ENCODE data around the gene CDON. TPM values are rescaled to one million over a fixed set of nuclear protein-coding genes. Genes with fewer than 3 reads are reported as not detected.

Gene CDON
- total RNA-seq, 1 experiment from 2014 or later: 34.1 TPM

DNA sequence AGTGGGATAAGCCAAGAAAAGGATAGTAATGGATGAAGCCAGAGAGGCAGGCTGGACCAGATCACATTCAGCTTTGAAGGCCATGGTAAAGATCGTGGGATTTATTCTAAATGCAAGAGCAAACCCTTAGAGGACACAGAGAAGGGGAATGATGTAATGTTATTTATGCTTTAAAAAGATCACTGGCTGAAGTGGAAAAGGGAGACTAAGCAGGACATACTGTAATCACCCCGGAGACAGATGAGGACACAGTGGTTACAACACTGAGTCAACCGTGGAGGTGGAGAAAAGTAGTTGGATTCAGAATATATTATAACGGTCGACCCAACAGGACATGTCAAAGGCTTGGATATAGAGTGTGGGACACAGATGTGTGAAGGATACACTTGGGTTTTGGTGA lies 38.5 kb downstream of the CDON start:
- POLR2A ChIA-PET: no interaction called here
- Mint-ChIP-seq H3K9me3 (no peaks in the 10 kb centered on the region), H3K27me3 (ENCODE audit: low read depth) (no peaks in the 10 kb centered on the region), H3K27ac (no peak overlapping the region), H3K36me3 (peaks cover 12% of the 10 kb centered on the region), H3K4me3 (no peak overlapping the region), H3K4me1 (no peaks in the 10 kb centered on the region)
- CTCF ChIA-PET: no interaction called here
- no peak for DNase-seq (ENCODE audit: low spot score)
- ATAC-seq: no peak
- TF ChIP-seq GTF2I (CRISPR knock-in tag; conservative IDR thresholded peaks at IDR 0.05) (no peak), HMGA2 (CRISPR knock-in tag; IDR thresholded peaks at IDR 0.05) (no peak), PRRX2 (CRISPR knock-in tag; IDR thresholded peaks at IDR 0.05) (no peak), ZNF219 (CRISPR knock-in tag; IDR thresholded peaks at IDR 0.05; ENCODE audit: borderline replicate concordance) (no peak), ETV6 (CRISPR knock-in tag; IDR thresholded peaks at IDR 0.05) (no peak), ZNF138 (CRISPR knock-in tag; conservative IDR thresholded peaks at IDR 0.05) (no peak), RORB (CRISPR knock-in tag; IDR thresholded peaks at IDR 0.05) (no peak), ZNF396 (CRISPR knock-in tag; IDR thresholded peaks at IDR 0.05; ENCODE audit: borderline replicate concordance) (no peak), TEAD1 (CRISPR knock-in tag; IDR thresholded peaks at IDR 0.05) (no peak), TEAD4 (CRISPR knock-in tag; IDR thresholded peaks at IDR 0.05) (no peak), NR3C1 (CRISPR knock-in tag; conservative IDR thresholded peaks at IDR 0.05; ENCODE audit: low read depth) (no peak), ZNF416 (CRISPR knock-in tag; IDR thresholded peaks at IDR 0.05) (no peak), OVOL2 (CRISPR knock-in tag; IDR thresholded peaks at IDR 0.05; ENCODE audit: borderline replicate concordance) (no peak), JUN (CRISPR knock-in tag; IDR thresholded peaks at IDR 0.05) (no peak)
- TF ChIP-seq, protein P1, sequence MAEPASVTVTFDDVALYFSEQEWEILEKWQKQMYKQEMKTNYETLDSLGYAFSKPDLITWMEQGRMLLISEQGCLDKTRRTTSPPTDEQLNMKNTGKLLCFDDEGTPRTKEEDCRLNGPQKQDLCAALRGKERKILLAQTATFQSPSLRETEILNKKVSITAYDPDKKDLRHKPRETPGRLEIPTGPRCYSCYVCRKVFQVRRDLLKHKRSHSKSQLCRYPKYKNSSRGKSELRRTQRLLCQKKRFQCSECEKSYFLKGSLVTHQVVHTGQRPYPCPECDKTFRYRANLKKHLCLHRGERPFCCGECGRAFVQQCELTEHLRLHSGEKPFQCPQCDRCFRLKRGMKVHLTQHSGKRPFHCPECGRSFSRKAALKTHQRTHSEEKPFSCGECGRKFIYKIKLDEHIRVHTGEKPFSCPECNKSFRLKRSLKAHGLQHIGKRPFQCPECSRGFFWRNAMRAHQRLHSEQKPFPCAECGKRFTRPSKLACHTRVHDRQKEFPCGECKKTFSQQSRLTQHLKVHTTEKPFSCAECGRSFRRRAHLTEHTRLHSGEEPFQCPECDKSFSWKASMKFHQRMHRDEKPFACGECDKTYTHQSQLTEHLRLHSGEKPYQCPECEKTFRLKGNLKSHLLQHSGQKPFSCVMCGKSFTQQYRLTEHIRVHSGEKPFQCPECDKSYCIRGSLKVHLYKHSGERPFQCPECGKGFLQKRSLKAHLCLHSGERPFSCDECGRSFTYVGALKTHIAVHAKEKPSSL (CRISPR knock-in tag; conservative IDR thresholded peaks at IDR 0.05): no peak
- TF ChIP-seq, protein P2, sequence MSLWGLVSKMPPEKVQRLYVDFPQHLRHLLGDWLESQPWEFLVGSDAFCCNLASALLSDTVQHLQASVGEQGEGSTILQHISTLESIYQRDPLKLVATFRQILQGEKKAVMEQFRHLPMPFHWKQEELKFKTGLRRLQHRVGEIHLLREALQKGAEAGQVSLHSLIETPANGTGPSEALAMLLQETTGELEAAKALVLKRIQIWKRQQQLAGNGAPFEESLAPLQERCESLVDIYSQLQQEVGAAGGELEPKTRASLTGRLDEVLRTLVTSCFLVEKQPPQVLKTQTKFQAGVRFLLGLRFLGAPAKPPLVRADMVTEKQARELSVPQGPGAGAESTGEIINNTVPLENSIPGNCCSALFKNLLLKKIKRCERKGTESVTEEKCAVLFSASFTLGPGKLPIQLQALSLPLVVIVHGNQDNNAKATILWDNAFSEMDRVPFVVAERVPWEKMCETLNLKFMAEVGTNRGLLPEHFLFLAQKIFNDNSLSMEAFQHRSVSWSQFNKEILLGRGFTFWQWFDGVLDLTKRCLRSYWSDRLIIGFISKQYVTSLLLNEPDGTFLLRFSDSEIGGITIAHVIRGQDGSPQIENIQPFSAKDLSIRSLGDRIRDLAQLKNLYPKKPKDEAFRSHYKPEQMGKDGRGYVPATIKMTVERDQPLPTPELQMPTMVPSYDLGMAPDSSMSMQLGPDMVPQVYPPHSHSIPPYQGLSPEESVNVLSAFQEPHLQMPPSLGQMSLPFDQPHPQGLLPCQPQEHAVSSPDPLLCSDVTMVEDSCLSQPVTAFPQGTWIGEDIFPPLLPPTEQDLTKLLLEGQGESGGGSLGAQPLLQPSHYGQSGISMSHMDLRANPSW (CRISPR knock-in tag; conservative IDR thresholded peaks at IDR 0.05; ENCODE audit: low read depth): no peak
- TF ChIP-seq, protein P3, sequence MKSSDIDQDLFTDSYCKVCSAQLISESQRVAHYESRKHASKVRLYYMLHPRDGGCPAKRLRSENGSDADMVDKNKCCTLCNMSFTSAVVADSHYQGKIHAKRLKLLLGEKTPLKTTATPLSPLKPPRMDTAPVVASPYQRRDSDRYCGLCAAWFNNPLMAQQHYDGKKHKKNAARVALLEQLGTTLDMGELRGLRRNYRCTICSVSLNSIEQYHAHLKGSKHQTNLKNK (CRISPR knock-in tag; IDR thresholded peaks at IDR 0.05): no peak
- TF ChIP-seq, protein P4, sequence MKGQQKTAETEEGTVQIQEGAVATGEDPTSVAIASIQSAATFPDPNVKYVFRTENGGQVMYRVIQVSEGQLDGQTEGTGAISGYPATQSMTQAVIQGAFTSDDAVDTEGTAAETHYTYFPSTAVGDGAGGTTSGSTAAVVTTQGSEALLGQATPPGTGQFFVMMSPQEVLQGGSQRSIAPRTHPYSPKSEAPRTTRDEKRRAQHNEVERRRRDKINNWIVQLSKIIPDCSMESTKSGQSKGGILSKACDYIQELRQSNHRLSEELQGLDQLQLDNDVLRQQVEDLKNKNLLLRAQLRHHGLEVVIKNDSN (CRISPR knock-in tag; IDR thresholded peaks at IDR 0.05): no peak
- TF ChIP-seq, protein P5, sequence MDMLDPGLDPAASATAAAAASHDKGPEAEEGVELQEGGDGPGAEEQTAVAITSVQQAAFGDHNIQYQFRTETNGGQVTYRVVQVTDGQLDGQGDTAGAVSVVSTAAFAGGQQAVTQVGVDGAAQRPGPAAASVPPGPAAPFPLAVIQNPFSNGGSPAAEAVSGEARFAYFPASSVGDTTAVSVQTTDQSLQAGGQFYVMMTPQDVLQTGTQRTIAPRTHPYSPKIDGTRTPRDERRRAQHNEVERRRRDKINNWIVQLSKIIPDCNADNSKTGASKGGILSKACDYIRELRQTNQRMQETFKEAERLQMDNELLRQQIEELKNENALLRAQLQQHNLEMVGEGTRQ (CRISPR knock-in tag; IDR thresholded peaks at IDR 0.05): no peak

DNA sequence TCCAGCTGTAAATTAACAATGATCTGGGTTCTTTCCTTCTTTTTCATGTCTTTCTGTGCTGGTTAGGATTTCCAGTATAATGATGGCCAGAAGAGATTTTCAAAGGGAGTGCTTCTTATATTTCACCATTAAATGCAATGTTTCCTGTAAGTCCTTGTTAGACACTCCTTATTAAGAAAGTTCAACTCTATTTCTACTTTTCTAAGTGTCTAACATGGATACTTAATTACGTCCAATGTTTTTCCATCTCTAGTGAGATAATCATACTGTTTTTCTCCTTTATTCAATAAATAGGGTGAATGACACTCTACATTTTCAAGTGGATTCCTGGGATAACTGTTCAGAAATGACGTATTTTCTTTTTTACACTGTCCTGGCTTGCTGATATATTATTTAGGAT lies 49.8 kb downstream of the CDON start:
- Mint-ChIP-seq H3K36me3 (peaks cover 18% of the 10 kb centered on the region), H3K27me3 (ENCODE audit: low read depth) (no peaks in the 10 kb centered on the region), H3K27ac (no peak overlapping the region), H3K4me3 (no peak overlapping the region), H3K9me3 (no peaks in the 10 kb centered on the region), H3K4me1 (no peaks in the 10 kb centered on the region)
- ATAC-seq (no peak), DNase-seq (ENCODE audit: low spot score) (no peak)
- TF ChIP-seq, protein P6, sequence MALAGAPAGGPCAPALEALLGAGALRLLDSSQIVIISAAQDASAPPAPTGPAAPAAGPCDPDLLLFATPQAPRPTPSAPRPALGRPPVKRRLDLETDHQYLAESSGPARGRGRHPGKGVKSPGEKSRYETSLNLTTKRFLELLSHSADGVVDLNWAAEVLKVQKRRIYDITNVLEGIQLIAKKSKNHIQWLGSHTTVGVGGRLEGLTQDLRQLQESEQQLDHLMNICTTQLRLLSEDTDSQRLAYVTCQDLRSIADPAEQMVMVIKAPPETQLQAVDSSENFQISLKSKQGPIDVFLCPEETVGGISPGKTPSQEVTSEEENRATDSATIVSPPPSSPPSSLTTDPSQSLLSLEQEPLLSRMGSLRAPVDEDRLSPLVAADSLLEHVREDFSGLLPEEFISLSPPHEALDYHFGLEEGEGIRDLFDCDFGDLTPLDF (CRISPR knock-in tag; IDR thresholded peaks at IDR 0.05): no peak
- TF ChIP-seq RELA (CRISPR knock-in tag; IDR thresholded peaks at IDR 0.05; ENCODE audit: borderline replicate concordance) (no peak), NR3C1 (CRISPR knock-in tag; conservative IDR thresholded peaks at IDR 0.05; ENCODE audit: low read depth) (no peak), FOXK1 (CRISPR knock-in tag; IDR thresholded peaks at IDR 0.05) (no peak), TEAD1 (CRISPR knock-in tag; IDR thresholded peaks at IDR 0.05) (no peak), PRRX2 (CRISPR knock-in tag; IDR thresholded peaks at IDR 0.05) (no peak), KAT7 (CRISPR knock-in tag; IDR thresholded peaks at IDR 0.05; ENCODE audit: borderline replicate concordance) (no peak), CREB1 (CRISPR knock-in tag; IDR thresholded peaks at IDR 0.05) (no peak), ATF1 (CRISPR knock-in tag; IDR thresholded peaks at IDR 0.05) (no peak), ZNF263 (CRISPR knock-in tag; IDR thresholded peaks at IDR 0.05; ENCODE audit: low read depth) (no peak), SP1 (CRISPR knock-in tag; conservative IDR thresholded peaks at IDR 0.05) (no peak), ZNF138 (CRISPR knock-in tag; conservative IDR thresholded peaks at IDR 0.05) (no peak)
- POLR2A ChIA-PET: no interaction called here
- CTCF ChIA-PET: no interaction called here
